NOMO-1 treated with DMSO at 0.1 percent for 48 hours (cell line): Measurements from ENCODE around the gene EME1.
A peak's percentile ranks its signal among the peaks of the same experiment; 100 is the strongest.
"Not testable (repeated sequence)": the region's sequence is repeated elsewhere in the genome, so short reads cannot be mapped to it uniquely, and the experiment has no call there.

Source experiments
- DNase-seq: peaks from one replicate; lab custom pipeline; 2025; ENCODE audit not compliant: unreplicated experiment; lab: John Stamatoyannopoulos, UW

The EME1 gene

GRCh38 chr17:50389534-50389933 lies 16.5 kb downstream of the EME1 start:
- no peak for DNase-seq

- no peak for DNase-seq
Observed at GRCh38 chr17:50392621-50393020, 19.6 kb downstream of the EME1 start.

- no peak for DNase-seq
Observed at GRCh38 chr17:50393700-50394099, 20.7 kb downstream of the EME1 start.

DNA sequence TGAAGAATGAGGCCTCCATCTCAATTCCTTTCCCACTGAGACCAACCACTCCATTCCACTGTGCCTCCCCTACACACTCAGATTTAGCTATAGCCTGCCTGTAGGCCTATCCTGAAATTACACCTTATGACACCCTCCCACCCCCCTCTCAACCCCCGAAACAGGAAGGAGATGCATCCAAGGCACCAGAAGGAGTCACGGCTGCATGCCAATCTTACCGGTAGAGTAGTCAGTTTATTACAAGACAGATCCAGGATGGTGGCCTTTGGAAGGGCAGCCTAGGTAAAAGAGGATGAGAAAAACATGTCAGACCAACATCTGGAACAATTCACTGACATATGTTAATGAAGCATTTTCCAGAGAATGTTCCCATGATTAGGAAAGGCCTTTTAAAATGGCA lies 21.7 kb downstream of the EME1 start:
- no peak for DNase-seq

DNA sequence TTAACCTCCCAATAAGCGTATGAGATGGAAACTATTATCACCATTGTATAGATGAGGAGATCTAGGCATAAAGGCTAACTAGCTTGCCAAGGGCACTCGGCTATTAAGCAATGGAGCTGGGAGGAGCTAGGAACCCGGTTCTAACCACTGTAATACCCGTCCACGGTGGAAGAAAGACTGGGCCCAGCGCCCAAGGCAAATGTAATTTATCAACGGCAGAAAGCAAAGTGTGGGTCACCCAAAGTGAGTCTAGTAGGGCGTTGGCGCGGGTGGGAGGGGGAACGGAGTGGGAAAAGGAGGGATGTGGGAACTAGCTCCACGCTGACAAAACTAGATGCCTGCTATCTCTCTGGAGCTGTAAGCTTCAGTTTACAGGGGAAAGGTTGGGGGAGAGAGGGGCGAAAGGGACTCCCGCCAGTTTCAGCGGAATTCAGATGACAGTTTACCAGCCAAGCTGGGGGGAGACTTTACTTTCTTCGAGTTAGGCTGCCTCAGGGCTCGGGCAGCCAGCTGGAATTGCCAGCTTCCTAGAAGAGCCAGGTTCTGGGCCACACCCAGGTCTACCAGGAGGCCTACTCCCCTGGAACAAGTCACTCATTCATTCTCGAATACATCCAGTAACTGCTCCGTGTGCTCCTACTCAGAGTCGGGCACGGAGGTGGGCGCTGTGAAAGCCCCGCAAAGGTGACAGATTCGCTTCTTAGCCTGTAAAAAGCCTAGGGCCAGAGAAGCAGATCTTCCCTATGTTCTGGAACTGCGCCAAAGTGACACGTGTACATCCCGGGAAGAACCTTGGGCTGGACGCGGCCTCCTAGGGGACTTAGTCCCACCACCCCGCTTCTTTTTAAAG lies 23.5 kb downstream of the EME1 start:
- peak; percentile 54 for DNase-seq

- DNase-seq = peak; percentile 83
Observed at GRCh38 chr17:50397111-50397918, 24.3 kb downstream of the EME1 start, which contains the start of gene LRRC59. TSS of gene LRRC59 (minus strand) at chr17:50397523. CDS start at chr17:50397317, 206 bp downstream.

DNA sequence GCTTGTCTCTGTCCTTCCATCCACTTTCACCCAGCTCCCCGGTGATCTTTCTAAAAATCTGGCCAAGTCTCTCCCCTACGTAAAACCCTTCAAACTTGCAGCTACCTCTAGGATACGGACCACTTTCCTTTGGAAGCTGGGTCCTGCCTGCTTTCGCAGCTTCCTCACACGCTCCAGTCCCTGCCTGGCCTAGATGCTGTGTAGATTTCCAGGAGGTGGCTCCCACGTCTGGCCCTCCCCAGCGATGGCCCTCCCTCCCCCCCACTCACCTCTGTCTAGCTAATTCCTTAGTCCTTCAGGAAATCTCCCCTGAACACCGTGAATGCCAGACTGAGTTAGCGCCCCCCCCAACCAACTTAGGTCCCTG lies 24.9 kb downstream of the EME1 start:
- DNase-seq = no peak

DNA sequence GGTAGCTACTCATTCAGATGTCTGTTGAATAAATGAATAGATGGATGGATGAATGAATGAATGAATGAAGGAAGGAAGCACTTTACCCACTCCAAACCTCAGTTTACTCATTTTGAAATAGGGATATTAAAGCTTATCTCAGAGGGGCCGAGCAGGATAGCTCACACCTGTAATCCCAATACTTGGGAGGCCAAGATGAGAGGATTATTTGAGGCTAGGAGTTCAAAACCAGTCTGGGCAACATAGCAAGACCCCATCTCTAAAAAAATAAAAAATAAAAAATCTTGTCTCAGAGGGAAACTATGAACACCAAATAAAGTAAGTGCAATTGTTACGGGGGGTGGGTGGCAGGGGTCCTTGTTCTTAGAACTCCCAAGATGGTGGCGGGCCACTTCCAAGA lies 25.6 kb downstream of the EME1 start:
- DNase-seq = not testable (repeated sequence)

- not testable (repeated sequence) for DNase-seq
Observed at GRCh38 chr17:50399591-50399990, 26.6 kb downstream of the EME1 start.

- not testable (repeated sequence) for DNase-seq
Observed at GRCh38 chr17:50405351-50405750, 32.3 kb downstream of the EME1 start.

DNA sequence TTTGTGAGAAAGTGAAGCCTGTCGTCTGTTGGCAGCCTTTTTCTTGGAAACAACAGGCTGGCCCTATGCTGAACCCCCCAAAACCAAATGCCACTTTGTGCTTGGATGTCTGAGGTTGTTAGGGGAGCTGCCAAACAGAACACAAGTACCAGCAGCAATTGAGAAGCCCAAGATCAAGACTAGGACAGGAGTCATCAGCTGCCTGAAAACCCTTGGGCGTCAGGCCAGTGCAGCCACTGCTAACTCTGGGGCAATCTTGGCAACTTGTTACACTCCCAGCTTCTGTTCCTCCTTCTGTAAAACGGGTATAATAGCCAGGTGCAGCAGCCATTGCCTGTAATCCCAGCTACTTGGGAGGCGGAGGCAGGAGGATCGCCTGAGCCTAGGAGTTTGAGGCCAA lies 33.5 kb downstream of the EME1 start:
- DNase-seq = no peak

DNA sequence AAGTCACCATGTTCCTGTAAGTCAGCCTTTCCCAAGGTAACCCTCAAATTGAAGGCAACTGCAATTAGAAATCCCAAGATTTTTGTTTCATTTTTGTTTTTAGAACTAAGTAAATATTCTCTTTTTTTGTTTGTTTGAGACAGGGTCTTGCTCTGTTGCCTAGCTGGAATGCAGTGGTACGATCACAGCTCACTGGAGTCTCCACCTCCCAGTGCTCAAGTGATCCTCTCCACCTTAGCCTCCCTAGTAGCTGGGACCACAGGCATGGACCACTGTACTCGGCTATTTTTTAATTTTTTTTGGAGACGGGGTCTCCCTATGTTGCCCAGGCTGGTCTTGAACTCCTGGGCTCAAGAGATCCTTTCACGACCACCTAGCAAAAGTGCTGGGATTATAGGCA lies 34.9 kb downstream of the EME1 start:
- DNase-seq = no peak

- DNase-seq = no peak
Observed at GRCh38 chr17:50412188-50412732, 39.2 kb downstream of the EME1 start.

GRCh38 chr17:50414808-50415207 lies 41.8 kb downstream of the EME1 start:
- DNase-seq = no peak

- not testable (repeated sequence) for DNase-seq
Observed at GRCh38 chr17:50419577-50419976, 46.5 kb downstream of the EME1 start.

GRCh38 chr17:50420419-50421112 lies 47.5 kb downstream of the EME1 start:
- peak; percentile 66 for DNase-seq

DNA sequence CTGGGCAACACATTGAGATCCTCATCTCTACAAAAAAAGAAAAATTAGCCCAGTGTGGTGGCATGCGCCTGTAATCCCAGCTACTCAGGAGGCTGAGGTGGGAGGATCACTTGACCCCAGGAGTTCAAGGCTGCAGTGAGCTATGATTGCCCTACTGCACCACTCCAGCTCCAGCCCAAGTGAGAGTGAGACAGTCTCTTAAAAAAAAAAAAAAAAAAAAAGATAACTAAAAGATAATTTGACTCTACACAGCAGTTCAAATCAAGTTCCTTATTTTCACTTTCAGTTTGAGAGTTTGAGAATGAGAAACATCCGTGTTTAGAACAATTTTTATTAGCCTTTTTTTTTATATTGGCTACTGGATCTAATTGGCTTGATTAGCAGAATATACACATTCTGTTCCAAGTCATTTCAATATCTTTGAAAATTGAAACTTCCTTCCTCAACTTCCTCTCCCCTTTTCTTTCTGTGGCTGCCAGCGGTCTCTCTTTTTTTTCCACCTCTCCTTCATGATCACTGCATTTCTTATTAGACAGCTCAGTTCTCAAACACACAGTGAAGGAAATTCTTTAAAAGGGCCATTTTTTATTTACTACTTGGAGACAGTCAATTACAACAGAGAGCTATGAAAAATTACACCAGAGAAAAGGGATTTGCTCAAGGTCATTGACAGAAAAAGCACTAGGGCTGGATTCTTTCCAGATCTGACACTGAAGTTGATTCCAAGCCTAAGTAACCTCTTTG lies 48.5 kb downstream of the EME1 start:
- peak; percentile 70 for DNase-seq

- no peak for DNase-seq
Observed at GRCh38 chr17:50422738-50423137, 49.7 kb downstream of the EME1 start.

- DNase-seq = peak; percentile 60
Observed at GRCh38 chr17:50423553-50424159, 50.6 kb downstream of the EME1 start.
